GM21515 (cell line): ENCODE results near the gene TMEM163.
A peak's percentile ranks its signal among the peaks of the same experiment; 100 is the strongest.
"Not testable (repeated sequence)": the region's sequence is repeated elsewhere in the genome, so short reads cannot be mapped to it uniquely, and the experiment has no call there.

Experiments used
- ATAC-seq: cut with Tn5 transposase; IDR thresholded peaks from one replicate; pipeline ENCODE4 v1.9.1; 2021; ENCODE audit not compliant: unreplicated experiment

TMEM163 gene

DNA sequence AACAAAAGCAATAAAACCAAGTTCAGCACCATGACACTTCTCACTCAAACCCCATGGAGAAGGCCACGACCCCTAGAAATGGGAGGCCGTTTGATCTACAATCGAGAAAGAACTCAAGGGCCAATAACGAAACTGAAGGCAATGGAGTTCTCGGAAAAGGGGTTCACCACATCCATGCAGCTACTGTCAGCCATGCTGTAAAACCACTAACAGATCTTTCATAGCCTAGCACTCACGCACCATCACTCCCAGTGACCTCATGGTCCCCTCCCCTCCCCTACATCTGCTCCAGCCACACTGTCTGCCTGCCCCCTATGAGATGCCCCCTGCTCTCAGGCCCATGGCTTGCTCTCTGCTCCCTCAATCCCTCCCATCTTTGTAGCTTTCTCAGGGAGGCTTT is 135.3 kb downstream of the TMEM163 start:
- ATAC-seq: no peak

DNA sequence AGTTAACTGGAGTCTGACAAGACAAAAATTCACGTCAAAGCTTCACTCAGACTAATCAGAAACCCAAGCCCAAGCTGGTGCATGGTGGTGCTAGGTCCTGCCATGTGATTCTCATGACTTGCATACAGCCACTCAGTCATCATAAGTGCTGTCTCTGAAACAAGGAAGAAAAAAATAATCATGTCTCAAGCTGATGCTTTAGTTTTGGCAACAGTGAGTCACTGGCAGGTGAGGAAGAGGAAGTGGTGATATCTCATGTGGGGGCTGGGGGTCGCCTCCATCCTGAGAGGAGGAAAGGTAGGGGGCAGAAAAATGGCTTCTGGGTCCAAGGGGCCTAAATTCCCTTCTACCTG is 136.3 kb downstream of the TMEM163 start:
- ATAC-seq: no peak

DNA sequence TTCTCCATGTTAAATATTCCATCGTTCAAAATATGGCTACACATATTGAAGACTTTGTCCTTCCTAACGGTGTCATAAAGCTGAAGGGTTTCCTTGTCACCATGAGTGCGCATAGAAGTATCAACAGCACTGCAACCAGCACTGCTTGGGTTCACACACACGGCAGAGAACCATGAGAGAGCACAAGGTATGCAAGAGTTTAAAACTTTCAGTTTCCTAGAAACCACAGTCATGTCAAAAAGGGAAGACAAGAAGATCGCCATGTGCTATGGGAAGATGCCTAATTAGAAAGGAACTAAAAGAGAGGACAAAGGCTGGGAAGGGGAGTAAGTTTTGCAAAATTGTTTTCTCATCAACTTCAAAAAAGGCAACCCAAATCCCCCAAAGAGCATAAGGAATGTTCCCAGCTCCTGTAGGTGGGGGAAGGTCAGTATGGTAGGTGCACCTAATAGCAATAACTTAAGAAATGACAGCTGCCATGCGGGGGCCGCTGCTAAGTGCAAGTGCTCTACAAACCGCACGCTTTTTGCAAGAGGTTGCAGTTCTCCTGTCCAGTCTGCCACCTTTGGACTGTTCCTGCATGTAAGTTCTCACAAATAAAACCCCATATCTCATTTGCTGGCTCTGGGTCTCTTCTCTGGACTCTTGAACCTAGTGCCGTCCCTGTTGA is 136.8 kb downstream of the TMEM163 start:
- ATAC-seq: peak; percentile 87

DNA sequence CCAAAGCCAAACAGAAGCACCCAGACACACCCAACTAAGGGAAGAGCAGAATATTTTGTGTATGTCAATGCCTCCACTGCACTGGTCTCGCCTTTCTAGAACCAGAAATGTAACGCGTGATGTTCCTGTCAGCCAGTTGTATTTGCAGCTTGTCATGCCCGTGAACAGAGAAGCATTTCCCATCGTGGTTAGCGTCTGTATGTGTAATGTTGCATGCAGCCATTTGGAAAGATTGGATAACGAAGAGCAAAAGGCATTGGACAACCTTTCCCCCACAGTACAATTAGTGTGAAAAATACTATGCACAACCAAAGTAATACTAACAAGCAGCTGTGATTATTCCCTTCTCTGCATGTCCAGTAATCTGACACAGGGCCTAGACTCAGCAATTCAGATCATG is 140.5 kb downstream of the TMEM163 start:
- ATAC-seq: no peak

DNA sequence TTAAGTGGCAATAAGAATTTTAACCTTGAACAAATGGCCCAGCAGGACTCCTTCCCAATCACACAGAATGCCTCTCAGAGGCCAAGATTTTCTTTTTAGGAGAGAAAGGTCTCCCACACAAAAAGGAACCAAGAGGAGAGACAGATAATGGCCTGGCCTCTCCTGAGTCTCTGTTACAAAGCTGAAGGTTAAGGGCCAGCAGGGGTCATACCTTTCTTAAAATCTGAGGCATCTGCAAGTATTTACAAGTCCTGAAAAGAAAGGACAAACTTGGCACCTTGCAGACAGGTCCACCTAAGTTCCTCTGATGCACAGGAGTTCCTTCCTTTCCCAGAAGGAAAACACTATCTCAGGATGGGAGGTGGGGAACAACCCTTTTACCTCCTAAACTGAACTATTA is 142.3 kb downstream of the TMEM163 start:
- no peak for ATAC-seq

DNA sequence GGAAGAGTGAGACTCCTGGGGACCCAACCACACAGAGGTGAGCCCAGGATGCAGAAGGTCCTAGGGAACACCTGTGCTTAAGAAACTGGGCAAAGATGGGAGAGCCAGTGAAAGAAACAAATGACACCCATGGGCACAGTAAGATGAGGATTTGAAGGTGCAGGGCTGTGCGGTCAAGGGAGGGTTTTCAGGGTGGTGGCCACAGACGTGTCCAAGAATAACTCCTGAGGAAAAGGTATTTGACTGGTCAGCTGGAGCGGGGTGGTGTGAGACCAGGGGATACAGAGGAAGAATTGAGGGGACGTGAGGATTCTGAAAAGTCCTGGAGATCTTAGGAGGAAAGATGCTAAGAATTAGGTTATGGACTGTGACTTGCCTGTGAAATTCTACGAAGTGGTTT is 142.9 kb downstream of the TMEM163 start:
- ATAC-seq: no peak

DNA sequence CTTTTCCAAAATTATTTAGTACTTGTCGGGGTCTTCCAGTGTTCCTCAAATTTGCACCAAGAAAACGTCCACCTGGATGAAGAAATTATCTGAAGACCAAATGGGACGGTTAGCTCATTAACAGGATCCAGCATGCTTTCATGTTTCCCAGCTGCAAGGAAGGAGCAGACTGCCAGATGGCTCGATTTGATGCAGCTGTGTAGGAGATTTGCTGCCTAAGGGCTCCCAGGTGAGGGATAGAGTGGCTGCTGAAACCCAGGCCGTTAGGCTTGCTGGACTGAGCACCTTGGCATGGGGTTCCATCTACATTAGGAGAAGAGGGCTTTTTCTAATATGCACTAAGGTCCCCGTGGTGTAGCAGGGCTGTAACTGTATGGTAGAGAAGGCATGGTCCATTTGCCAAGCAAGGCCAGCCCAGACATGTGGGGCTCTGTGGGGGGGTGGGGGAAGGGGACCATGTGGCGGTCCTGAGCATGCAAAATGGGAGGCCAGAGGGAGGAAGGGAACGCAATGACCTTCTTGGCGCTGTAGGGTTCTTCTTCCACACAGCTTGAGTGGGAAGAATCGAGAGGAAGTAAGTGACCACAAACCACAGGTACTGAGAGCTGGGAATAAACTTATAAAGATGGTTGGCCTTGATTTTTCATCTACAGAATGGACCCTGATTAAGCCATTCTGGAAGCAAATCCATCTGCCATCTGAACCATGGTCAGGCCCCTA is 144.0 kb downstream of the TMEM163 start:
- ATAC-seq: no peak

DNA sequence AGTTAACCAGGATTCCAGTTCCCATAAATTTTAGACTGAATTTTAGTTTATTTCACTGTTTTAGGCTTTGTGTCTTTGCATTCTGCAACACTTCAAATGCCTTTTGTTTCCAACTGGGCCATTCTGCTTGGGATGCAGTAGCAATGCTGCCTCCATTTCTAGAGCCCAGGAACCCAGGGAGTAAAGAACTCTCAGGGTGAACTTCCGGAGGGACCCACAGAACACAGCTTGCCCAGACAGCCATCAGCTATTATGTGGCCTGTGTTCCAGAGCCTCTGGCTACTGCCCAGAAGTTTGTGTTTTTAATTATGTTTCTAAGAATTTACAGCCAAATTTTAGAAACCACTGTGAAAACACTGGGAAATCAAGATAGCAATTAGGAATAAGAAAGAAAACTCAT is 145.1 kb downstream of the TMEM163 start:
- ATAC-seq: no peak

DNA sequence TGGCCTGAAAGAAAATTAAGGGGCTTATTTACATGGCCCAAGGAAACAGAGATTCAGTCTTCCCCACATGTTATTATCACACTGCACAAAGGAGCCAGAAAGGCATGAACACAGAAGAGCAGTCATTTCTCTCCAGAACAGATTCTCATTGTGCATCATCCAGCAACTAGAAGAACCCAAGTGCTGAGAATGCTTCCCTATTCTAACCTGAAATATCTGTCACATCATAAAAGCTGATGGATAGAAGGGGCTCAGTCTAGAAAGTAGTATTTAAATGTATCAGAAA is 145.8 kb downstream of the TMEM163 start:
- no peak for ATAC-seq

DNA sequence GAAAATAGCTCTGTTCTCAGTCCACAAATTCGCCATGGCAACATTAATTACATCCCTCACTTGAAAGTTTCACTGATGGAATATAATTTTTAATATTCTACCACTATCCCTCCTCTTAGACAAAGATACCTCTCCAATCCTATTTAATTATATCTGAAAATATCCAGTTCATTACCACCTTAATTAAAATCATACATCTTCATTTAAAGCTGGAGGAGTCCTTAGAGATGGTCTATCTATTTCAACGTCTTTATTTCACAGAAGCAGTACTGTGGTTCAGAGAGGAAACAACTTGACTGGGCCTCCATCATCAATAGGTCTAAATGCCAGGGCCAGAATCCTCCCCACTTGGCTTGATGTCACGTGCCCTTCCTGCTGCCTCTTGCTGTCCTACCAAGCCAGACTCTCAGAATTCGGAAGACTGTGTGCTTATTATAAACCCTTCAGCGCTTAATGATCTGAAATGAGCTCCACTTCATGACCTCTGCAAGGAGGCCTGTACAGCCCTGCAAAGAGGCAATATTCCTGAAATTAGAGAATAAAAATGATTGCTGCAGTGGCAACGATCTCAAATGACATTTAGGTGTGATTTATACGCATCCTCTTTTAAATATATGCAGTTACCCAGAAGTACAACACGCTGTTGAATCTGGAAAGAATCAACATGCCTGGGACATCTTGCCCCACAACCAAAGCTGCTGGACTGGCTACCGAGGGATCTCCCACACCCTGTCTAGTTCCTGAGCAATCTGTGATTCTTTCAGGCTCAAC is 146.3 kb downstream of the TMEM163 start:
- no peak for ATAC-seq

DNA sequence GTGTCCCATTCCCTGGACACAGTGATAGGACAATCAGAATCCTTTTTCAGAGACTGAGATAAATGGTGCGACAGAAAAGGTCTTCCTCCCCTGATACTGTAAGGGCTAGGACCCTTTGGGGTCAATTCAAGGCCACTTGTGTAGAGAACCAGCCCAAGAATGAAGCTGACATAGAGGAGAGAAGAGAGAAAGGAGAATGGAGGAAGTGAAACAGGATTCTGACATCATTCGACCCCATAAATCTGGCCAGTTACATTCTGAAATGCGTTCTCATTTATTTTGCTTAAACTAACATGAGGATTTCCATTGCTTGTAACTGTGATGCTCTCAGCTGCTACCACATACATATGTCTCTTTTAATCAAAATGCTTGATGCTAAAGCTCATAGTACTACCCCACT is 148.1 kb downstream of the TMEM163 start:
- no peak for ATAC-seq

DNA sequence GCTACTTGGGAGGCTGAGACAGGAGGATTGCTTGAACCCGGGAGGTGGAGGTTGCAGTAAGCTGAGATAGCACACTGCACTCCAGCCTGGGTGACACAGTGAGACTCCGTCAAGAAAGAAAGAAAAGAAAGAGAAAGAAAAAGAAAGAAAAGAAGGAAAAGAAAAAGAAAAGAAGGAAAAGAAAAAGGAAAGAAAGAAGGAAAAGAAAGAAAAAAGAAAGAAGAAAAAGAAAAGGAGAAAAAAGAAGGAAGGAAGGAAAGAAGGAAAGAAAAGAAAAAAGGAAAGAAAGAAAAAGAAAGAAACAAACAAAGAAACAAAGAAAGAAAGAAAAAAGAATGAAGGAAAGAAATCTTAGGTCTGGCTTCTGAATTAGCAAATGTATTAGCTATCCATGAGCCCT is 150.4 kb downstream of the TMEM163 start:
- ATAC-seq: no peak

DNA sequence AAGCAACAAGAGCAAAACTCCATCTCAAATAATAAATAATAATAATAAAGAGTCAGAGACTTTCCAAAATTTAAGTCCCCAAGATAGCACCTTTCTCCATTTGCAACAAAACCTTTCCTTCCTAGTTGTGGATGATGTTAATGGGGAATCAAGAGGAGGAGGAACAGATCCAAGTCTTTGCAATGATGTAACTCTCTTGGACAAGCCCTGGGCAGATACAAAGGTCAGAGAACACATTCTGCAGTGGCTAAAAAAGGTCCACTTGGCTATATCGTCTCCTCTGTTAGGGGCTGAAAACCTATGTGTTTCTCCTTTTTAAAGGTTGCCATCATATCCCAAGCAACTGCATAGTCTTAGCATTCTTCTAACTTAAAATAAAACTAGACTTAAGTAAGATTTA is 151.1 kb downstream of the TMEM163 start:
- ATAC-seq: no peak

DNA sequence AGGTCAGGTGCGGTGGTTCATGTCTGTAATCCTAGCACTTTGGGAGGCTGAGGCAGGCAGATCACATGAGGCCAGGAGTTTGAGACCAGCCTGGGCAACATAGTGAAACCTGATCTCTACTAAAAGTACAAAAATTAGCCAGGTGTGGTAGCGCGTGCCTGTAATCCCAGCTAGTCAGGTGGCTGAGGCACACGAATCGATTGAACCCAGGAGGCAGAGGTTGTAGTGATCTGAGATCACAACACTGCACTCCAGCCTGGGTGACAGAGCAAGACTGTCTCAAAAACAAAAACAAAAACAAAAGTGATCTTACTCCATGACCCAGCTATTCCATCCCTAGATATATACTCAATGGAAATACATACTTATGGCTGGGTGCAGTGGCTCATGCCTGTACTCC is 153.8 kb downstream of the TMEM163 start:
- not testable (repeated sequence) for ATAC-seq

DNA sequence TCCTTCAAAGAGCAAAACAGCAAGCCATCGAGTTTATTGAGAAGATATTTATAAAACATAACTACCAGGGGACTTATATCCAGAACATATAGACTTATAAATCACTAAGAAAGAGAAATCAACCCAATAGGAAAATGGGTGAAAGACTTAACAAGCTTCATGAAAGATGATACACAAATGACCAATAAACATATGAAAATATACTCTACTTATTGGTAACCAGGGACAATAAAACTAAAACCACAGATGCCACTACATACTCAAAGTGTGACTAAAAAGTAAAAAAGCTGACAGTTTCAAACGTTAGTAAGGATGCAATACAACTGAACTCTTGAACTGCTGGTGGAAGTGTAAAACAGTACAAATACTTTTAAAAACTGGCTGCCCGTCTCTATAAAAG is 154.3 kb downstream of the TMEM163 start:
- ATAC-seq: no peak

DNA sequence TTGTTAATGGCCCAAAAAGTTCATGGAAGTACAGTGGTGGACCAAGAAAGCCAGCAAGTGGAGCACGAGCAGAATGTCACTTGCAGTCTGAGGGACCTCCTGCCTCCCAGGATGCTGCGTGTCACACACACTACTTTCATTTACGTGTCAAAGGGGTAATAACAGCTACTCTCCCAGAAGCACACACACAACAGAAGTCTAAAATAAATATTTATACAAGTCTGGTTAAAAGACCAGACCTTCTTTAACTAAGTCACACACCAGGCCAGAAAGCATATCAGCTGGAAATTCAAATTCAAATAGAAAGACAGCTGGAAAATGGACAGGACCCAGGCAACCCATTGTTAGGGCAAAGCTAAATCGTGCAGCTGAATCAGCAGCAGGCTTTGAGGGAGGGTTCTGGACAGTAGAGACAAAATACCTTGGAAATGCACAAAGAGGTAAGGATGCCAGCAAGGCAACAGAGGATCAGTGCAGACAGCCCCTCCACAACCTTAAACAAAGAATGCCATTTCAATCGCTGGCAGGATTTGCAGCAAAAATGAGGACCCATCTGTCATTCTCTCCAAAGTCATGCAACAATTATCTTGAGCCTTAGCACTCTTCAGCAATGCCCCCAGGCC is 160.5 kb downstream of the TMEM163 start:
- no peak for ATAC-seq

DNA sequence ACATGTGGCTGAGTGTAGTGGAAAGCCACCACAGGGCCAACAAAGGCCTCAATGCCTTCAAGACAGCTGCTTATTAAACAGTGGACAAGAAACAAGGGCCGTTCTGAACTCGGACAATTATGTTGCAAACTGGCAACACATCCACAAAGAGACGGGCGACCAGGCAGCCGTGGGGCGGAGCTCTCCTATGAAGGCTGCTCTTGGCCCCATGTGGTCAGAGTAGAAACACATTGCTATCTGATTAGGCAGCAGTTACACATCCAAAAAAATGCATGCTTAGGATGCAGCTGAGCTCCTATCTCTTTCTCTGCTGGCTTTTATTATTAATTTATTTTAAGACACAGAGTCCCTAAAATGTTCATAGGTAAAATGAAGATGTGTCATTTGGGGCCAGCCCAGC is 163.4 kb downstream of the TMEM163 start:
- no peak for ATAC-seq

DNA sequence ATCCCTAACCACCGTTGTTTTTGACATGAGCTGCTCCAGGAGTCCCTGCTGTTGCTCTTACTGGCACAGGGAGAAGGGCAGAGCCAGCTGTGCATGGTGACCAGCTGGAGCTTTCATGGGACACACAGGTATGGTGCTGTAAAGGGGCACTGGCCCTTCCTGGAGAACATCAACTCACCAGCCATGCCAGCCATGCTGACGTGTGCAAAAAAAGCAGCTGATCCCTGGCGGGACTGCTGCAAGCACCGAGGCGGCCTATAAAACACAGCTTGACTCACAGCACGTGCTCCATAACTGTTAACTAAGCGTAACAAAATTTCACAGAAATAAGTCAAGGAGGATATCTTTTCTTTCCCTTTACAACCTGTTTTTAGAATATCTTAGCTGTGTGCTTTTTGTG is 165.1 kb downstream of the TMEM163 start:
- ATAC-seq: no peak

DNA sequence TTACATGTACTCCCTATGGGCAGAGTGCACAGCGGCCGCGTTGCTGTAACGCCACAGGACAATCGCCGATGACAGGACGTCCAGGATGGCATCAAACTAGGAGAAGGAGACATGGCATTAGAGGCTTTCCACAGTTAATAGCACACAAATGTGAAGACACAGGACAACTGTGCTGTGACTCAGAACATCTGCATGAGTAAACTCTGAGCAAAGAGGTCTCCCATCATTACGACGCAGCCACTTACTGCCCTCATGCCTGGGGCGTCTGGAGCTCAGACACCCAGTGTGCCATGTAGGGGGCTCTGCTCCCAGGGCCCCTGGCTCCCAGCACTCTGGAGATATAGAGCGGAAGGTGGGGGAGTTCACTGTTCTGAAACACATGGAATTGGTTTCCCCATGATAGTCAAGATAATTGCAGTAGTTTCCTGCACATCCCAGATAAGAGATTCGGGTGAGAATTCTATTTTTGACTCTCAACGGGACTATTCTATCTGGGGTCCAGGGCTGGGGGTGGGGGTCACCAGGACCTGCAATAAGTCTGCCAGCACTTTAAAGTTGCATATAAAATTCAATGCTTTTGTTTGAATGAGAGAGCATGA is 168.1 kb downstream of the TMEM163 start:
- ATAC-seq: no peak

DNA sequence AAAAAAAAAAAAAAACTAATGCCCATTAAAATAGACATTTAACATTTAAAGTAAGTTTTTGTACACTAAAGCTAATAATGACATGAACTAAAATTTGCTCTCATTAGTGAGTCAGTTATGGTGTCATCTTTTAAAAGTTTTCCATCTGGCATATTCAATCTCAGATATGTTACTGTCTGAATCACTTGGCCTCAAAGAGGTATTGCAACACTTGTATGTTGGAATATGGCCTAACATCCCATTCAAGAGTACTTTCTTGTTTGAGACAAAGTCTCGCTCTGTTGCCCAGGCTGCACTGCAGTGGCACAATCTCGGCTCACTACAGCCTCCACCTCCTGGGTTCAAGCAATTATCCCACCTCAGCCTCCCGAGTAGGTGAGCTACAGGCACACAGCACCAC is 169.7 kb downstream of the TMEM163 start:
- ATAC-seq: no peak

DNA sequence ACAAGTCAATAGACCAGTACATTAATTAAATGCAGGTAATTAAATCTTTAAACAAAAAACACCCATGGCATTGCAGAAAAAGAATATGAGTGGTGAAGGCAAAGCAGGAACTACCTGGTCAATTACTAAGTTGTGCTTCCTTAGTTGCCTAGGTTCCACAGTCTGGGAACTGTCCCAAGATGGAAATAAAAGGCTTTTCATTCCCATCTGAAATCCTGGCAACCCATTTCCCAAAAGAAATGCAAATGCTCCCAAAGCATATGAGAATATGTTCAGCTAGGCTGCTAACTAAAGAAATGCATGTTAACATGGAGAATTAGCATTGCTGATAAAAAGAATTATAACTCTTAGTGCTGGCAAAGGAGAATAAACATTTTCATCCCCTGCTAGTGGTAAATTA is 177.8 kb downstream of the TMEM163 start:
- no peak for ATAC-seq

DNA sequence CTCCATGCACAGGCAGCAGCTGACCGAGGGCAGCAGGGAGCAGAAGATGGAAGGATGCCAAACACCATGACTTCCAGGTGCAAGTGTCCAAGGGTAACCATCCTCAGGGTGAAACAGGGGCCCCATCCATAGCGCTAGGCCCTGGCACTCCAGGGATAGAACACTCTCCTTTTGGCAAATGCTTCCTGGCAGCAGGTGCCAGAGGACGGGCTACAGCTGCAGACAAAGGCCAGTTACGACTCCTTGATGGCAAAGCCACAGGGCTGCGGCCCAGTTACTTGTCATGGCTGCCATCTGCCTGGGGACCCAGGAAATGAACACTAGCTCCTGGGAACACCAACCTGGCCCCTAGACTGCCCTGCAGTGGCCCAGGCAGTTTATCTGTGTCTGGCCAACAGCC is 178.8 kb downstream of the TMEM163 start:
- ATAC-seq: no peak
